IPS-15b (cell line): Measurements from ENCODE around the gene BAHCC1.

Experiments
- H3K27me3 ChIP-seq: one replicate; pipeline ENCODE4 v1.6.1; 2013; ENCODE audit warnings: low read length; ENCODE audit not compliant: control insufficient read depth, insufficient read depth
- H3K36me3 ChIP-seq: one replicate; pipeline ENCODE4 v1.6.1; 2013; ENCODE audit warnings: low read length; ENCODE audit not compliant: control insufficient read depth, insufficient read depth
- H3K4me1 ChIP-seq: one replicate; pipeline ENCODE4 v1.6.1; 2013; ENCODE audit warnings: mild to moderate bottlenecking, low read length; ENCODE audit not compliant: control insufficient read depth, insufficient read depth
- H3K4me3 ChIP-seq: one replicate; pipeline ENCODE4 v1.5.1; 2013; ENCODE audit warnings: low read depth, low read length
- H3K9ac ChIP-seq: one replicate; pipeline ENCODE4 v1.6.1; 2013; ENCODE audit warnings: low read depth, mild to moderate bottlenecking, low read length
- H3K9me3 ChIP-seq: one replicate; pipeline ENCODE4 v1.6.1; 2013; ENCODE audit warnings: mild to moderate bottlenecking, low read length; ENCODE audit not compliant: control insufficient read depth, insufficient read depth

BAHCC1 gene

DNA sequence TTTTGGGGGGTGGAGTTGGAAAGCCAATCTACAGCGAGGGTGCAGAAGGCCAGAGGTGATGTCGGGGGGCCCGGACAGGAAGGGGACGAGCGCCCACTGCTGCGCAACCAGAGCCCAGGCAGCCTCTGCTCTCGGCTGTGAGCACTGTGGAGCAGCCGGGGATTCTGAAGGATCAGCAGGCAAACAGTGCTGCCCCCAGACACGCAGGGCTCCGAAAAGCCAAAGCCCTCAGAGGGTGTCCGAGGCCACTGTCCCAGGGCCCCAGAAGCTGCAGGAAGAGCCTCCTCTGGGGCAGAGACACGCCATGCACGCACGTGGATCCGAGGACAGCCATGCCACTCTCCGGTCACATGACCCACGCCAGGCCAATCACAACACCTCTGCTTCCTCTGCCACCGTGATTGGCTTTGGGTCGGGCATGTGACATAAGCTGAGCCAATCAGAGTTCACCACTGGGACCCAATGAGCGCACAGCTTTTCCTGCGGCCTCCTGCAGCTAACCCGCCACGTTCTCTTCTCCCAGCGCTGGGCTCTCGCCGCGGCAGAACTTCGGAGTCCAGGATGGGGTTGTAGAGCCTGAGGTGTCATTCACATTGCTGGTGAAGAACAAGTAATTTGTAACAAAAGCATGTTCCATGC is 76.7 kb downstream of the BAHCC1 start:
- no peaks in the 10 kb centered on the region for H3K36me3 ChIP-seq
- no peak overlapping the region for H3K4me3 ChIP-seq
- no peak overlapping the region for H3K9ac ChIP-seq
- H3K4me1 ChIP-seq: no peaks in the 10 kb centered on the region
- no peaks in the 10 kb centered on the region for H3K27me3 ChIP-seq
- H3K9me3 ChIP-seq: no peaks in the 10 kb centered on the region

DNA sequence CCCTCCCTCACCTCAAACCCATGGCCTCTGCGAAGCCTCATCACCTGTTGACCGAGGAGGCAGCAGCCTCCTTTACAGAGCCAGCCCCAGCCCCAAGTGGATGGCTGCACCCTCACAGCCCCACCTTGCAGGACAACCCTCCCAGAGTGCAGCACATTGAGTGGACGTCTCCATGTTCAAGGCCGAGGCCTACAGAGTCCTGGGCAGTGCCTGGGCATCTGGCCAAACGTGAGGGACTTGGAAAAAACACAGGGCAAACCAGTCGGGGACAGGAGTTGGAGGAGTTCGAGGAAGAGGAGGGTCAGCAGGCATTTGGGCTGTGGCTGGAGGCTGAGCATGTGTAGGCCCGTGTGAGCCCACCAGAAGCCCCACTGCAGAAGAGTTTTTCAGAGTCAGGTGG is 77.8 kb downstream of the BAHCC1 start:
- Histone ChIP-seq H3K4me1 (no peaks in the 10 kb centered on the region), H3K4me3 (no peak overlapping the region), H3K9ac (no peak overlapping the region), H3K9me3 (no peaks in the 10 kb centered on the region), H3K27me3 (peaks cover 5% of the 10 kb centered on the region), H3K36me3 (no peaks in the 10 kb centered on the region)

DNA sequence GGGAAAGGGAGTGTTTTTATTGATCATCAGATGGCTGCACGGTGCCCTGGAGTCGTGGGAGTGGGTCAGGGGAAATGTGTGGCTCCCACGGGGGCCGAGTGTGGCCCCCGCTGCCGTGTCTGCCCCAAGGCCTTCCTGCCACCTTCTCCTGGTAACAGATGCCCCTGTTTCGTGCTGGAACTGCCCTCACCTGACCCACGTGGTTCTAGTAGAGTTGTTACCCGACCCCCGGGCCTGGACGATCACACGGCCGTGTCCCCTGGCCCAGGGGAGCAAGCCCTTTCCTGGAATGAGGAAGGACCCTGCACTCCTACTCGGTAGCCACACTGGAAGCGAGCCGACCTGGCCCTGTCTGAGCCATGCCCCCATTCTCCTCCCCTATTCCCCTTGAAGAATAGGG is 79.7 kb downstream of the BAHCC1 start:
- Histone ChIP-seq H3K4me3 (no peak overlapping the region), H3K9me3 (no peaks in the 10 kb centered on the region), H3K9ac (no peak overlapping the region), H3K27me3 (peaks cover 13% of the 10 kb centered on the region), H3K4me1 (no peaks in the 10 kb centered on the region), H3K36me3 (no peaks in the 10 kb centered on the region)

GRCh38 chr17:81476097-81476496 is 80.8 kb downstream of the BAHCC1 start:
- Histone ChIP-seq H3K4me1 (no peaks in the 10 kb centered on the region), H3K9me3 (no peaks in the 10 kb centered on the region), H3K4me3 (no peak overlapping the region), H3K9ac (no peak overlapping the region), H3K27me3 (peaks cover 24% of the 10 kb centered on the region), H3K36me3 (no peaks in the 10 kb centered on the region)

DNA sequence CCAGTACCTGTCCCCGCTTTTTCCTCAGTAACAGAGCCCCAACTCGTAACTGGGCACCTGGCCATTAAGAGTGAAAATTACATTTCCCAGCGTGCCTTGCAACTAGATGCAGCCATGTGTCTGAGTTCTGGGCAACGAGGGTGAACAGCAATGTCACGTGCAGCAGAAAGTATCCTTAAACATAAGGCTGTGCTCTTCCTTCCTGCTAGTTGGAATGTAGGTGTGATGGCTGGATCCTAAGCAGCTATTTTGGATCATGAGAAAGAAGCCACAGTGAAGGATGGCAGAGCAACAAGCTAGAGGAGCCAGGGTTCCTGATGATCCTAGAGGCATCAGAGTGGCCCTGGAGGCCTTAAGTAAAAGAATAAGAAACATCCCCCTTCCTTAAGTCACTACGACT is 81.4 kb downstream of the BAHCC1 start:
- H3K36me3 ChIP-seq: no peaks in the 10 kb centered on the region
- H3K9ac ChIP-seq: no peak overlapping the region
- H3K4me3 ChIP-seq: no peak overlapping the region
- peaks cover 25% of the 10 kb centered on the region for H3K27me3 ChIP-seq
- no peaks in the 10 kb centered on the region for H3K9me3 ChIP-seq
- H3K4me1 ChIP-seq: no peaks in the 10 kb centered on the region

GRCh38 chr17:81477173-81477572 is 81.9 kb downstream of the BAHCC1 start:
- H3K9me3 ChIP-seq: no peaks in the 10 kb centered on the region
- H3K27me3 ChIP-seq: peaks cover 31% of the 10 kb centered on the region
- no peak overlapping the region for H3K4me3 ChIP-seq
- H3K4me1 ChIP-seq: no peaks in the 10 kb centered on the region
- H3K9ac ChIP-seq: no peak overlapping the region
- no peaks in the 10 kb centered on the region for H3K36me3 ChIP-seq

GRCh38 chr17:81478119-81478518 is 82.9 kb downstream of the BAHCC1 start:
- Histone ChIP-seq H3K9me3 (no peaks in the 10 kb centered on the region), H3K36me3 (no peaks in the 10 kb centered on the region), H3K27me3 (peaks cover 40% of the 10 kb centered on the region), H3K9ac (no peak overlapping the region), H3K4me1 (no peaks in the 10 kb centered on the region), H3K4me3 (no peak overlapping the region)

DNA sequence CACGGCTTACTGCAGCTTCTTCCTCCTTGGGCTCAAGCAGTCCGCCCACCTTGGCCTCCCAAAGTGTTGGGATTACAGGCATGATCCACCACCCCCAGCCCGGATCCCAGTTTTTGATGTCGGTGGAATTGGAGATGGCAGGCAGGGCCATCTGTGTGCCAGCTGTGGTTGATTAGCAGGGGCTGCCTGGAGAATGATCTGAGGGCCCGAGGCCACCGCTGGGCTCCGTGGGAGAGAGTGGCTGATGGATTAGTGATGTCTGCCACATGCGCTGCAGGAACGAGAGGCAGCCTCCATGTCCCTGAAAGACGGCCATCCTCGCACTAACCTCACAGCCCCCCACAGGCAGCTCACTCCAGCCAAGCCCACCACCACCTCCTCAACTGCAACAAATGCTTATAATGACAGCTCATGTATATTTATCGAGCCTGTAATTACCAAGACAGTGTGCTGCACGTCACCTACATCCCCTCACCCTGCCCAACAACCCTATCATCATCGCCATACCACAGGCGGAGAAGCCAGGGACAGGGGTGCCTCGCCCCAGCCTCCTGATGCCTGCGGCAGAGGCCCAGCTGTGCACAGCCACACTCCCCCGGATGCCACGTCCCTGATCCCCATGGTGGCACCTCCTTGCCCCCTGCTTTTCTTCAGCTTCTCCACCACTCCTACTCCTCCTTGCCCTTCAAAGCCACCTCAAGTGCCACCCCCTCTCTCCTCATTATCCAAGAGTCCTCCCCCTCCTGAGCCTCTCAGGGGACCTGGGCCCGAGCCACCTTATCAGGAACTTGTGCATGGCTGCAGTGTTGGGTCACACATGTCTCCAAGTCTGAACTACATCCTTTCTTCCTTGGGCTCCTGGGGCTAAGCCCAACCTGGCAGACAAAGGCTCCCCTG is 84.2 kb downstream of the BAHCC1 start:
- Histone ChIP-seq H3K9ac (no peak overlapping the region), H3K4me3 (no peak overlapping the region), H3K27me3 (peaks cover 48% of the 10 kb centered on the region), H3K36me3 (no peaks in the 10 kb centered on the region), H3K9me3 (no peaks in the 10 kb centered on the region), H3K4me1 (no peaks in the 10 kb centered on the region)

DNA sequence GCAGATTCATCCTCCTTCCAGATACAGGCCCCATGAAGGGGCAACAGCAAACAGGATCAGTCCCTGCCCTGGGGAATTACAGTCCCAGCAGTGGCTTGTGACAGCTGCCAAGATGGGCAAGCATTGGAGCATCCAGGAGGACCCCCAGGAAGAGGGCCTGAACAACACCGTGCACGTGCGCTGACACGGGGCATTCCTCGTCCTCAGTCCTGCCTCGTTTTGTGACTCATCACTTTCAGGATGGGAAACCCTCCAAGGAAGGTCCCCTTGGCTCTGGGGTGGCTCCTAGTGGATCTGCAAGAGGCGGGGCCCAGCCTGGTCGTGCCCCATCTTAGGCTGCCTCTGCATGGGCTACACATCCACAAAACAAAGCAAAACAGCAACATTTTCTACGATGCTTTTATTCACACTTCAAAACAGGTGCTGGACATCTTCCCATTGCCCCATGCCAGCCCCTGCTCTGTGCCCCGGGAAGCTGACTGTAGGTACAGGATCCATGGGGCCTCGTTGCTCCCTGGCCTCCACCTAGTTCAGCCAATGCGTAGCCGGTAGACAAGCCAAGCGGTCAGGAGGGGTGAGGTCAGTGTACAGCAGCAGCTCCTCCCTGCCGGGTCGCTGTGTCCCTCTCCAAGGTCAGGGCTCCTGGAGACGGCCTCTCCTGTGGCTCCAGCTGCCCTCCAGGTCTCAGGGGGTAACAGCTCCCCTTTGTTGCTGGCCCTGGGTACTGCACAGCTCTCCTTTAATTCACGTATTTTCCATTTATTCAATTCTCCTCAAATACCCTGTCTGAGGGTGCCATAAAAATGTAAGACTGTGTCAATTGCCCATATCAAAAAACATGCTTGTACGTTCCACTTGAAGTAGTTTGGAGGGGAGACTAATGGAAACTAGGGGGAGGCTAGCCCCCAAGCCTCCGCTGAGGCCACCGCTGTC is 85.1 kb downstream of the BAHCC1 start:
- Histone ChIP-seq H3K27me3 (peaks cover 48% of the 10 kb centered on the region), H3K9ac (no peak overlapping the region), H3K4me1 (peaks cover 2% of the 10 kb centered on the region), H3K4me3 (no peak overlapping the region), H3K9me3 (no peaks in the 10 kb centered on the region), H3K36me3 (no peaks in the 10 kb centered on the region)

- H3K4me3 ChIP-seq: peak overlapping the region; percentile 26
- peaks cover 2% of the 10 kb centered on the region for H3K4me1 ChIP-seq
- H3K27me3 ChIP-seq: peaks cover 52% of the 10 kb centered on the region
- H3K9me3 ChIP-seq: no peaks in the 10 kb centered on the region
- no peak overlapping the region for H3K9ac ChIP-seq
- H3K36me3 ChIP-seq: no peaks in the 10 kb centered on the region
These were observed 86.0 kb downstream of the BAHCC1 start for GRCh38 chr17:81481073-81481799.
